Ishikawa (cell line): ENCODE data around the gene WHRN.

Experiments used
- CEBPB ChIP-seq: IDR thresholded peaks from 2 replicates; pipeline ENCODE4 v1.6.1; 2012
- CREB1 ChIP-seq: IDR thresholded peaks from 2 replicates; pipeline ENCODE4 v1.6.1; 2012; ENCODE audit warnings: low read depth
- EGR1 ChIP-seq: IDR thresholded peaks from 2 replicates; pipeline ENCODE4 v1.6.1; 2012
- EP300 ChIP-seq: IDR thresholded peaks from 2 replicates; pipeline ENCODE4 v1.6.1; 2012; ENCODE audit warnings: borderline replicate concordance
- FOXM1 ChIP-seq: IDR thresholded peaks from 2 replicates; pipeline ENCODE4 v1.6.1; 2012; ENCODE audit warnings: low read depth, borderline replicate concordance
- MAX ChIP-seq: IDR thresholded peaks from 2 replicates; pipeline ENCODE4 v1.6.1; 2012
- NFIC ChIP-seq: IDR thresholded peaks from 2 replicates; pipeline ENCODE4 v1.6.1; 2012
- RAD21 ChIP-seq: IDR thresholded peaks from 2 replicates; pipeline ENCODE4 v1.6.1; 2012; ENCODE audit warnings: low read depth
- REST ChIP-seq: IDR thresholded peaks from 2 replicates; pipeline ENCODE4 v1.6.1; 2012; ENCODE audit warnings: low read depth, mild to moderate bottlenecking
- TAF1 ChIP-seq: IDR thresholded peaks from 2 replicates; pipeline ENCODE4 v1.6.1; 2012; ENCODE audit warnings: low read depth, mild to moderate bottlenecking
- TCF12 ChIP-seq: IDR thresholded peaks from 2 replicates; pipeline ENCODE4 v1.6.1; 2012; ENCODE audit warnings: low read depth
- TEAD4 ChIP-seq: IDR thresholded peaks from 2 replicates; pipeline ENCODE4 v1.6.1; 2012
- USF1 ChIP-seq: IDR thresholded peaks from 2 replicates; pipeline ENCODE4 v1.6.1; 2012
- YY1 ChIP-seq: IDR thresholded peaks from 2 replicates; pipeline ENCODE4 v1.6.1; 2012; ENCODE audit warnings: low read depth
- ZBTB7A ChIP-seq: IDR thresholded peaks from 2 replicates; pipeline ENCODE4 v1.6.1; 2012; ENCODE audit warnings: low read depth

The WHRN gene

GRCh38 chr9:114505187-114506081 is at the start of gene WHRN:
Gene WHRN, minus strand, starts transcription at chr9:114505473. Its CDS starts 672 bp downstream, at chr9:114504801.
- TF ChIP-seq EGR1 (peak; percentile 23; the same call in 1 of the 2 replicates), MAX (no peak; the same call in 1 of the 2 replicates), FOXM1 (no peak), RAD21 (no peak), TAF1 (peak; percentile 55), TCF12 (no peak; the same call in 1 of the 2 replicates), EP300 (no peak), CEBPB (no peak), TEAD4 (no peak), REST (no peak), ZBTB7A (peak; percentile 78), NFIC (no peak), YY1 (no peak), CREB1 (peak; percentile 62), USF1 (0 out of 2 replicates have a peak, but pooled peaks have one; percentile 8)

- TF ChIP-seq TEAD4 (no peak), USF1 (no peak), EP300 (no peak), EGR1 (no peak), RAD21 (no peak), MAX (no peak), NFIC (no peak), CEBPB (no peak), FOXM1 (no peak), ZBTB7A (no peak), CREB1 (no peak), TAF1 (no peak)
Measured at GRCh38 chr9:114553202-114553601, 47.9 kb upstream of the WHRN start.

GRCh38 chr9:114552706-114553105 is 47.4 kb upstream of the WHRN start:
- no peak for TF ChIP-seq CREB1
- no peak for TF ChIP-seq FOXM1
- TF ChIP-seq TCF12, result no peak
- TF ChIP-seq TAF1, result no peak
- no peak for TF ChIP-seq NFIC

GRCh38 chr9:114551750-114552685 is 46.7 kb upstream of the WHRN start:
- no peak for TF ChIP-seq USF1
- no peak for TF ChIP-seq CREB1
- peak; percentile 51 for TF ChIP-seq TEAD4
- peak; percentile 91 for TF ChIP-seq TCF12
- TF ChIP-seq YY1, result 0 out of 2 replicates have a peak, but pooled peaks have one; percentile 26
- TF ChIP-seq NFIC, result 0 out of 2 replicates have a peak, but pooled peaks have one; percentile 31
- peak; percentile 94 for TF ChIP-seq EP300
- 0 out of 2 replicates have a peak, but pooled peaks have one; percentile 83 for TF ChIP-seq ZBTB7A
- no peak for TF ChIP-seq CEBPB
- peak; percentile 78 for TF ChIP-seq FOXM1
- TF ChIP-seq RAD21, result peak; percentile 8; the same call in 1 of the 2 replicates
- TF ChIP-seq MAX, result peak; percentile 34; the same call in 1 of the 2 replicates

- TF ChIP-seq CEBPB (no peak), MAX (no peak), FOXM1 (no peak), RAD21 (no peak), NFIC (no peak), ZBTB7A (no peak), EP300 (no peak), CREB1 (no peak), TAF1 (no peak), USF1 (no peak), YY1 (no peak)
Measured at GRCh38 chr9:114549697-114550330, 44.5 kb upstream of the WHRN start.
